Common myeloid progenitor, CD34-positive (primary cell): ENCODE measurements around the gene TOR1B.

Experiments used
- CTCF ChIA-PET: fragments of 350-600 bp; sonication (Branson Sonifier 250); formaldehyde crosslinking; loops from one replicate; lab custom pipeline; 2021; ENCODE audit warnings: antibody characterized with exemption; lab: Charles Lee
- POLR2A ChIA-PET: fragments of 350-600 bp; sonication (Branson Sonifier 250); formaldehyde crosslinking; loops from one replicate; lab custom pipeline; 2021; ENCODE audit warnings: antibody characterized with exemption; lab: Charles Lee
- DNase-seq, 3 donors: peaks; one replicate each; pipeline versions ENCODE4 v3.0.0 to v3.0.0-alpha.2; 2013
- H3K27ac ChIP-seq, 2 experiments: 1 replicate in 1 of 2; 2 replicates in 1 of 2; pipeline ENCODE4 v1.7.0; 2013; ENCODE audit warnings: inconsistent platforms in 2 of 2, low read length in 2 of 2, mild to moderate bottlenecking in 2 of 2, low read depth in 1 of 2, moderate library complexity in 1 of 2; ENCODE audit not compliant: severe bottlenecking in 2 of 2, insufficient read depth in 1 of 2, poor library complexity in 1 of 2
- H3K27me3 ChIP-seq, 5 experiments: replicated peaks in 2 of 5; 1 replicate in 3 of 5; 2 replicates in 2 of 5; pipeline versions ENCODE4 v1.6.1 to v1.7.0; 2013; ENCODE audit warnings: low read length in 4 of 5, mild to moderate bottlenecking in 2 of 5, moderate library complexity in 2 of 5, inconsistent platforms in 1 of 5; ENCODE audit not compliant: insufficient read depth in 5 of 5, control insufficient read depth in 4 of 5
- H3K36me3 ChIP-seq, 4 experiments: 1 replicate in 2 of 4; 2 replicates in 2 of 4; pipeline versions ENCODE4 v1.6.1 to v1.7.0; 2013; ENCODE audit warnings: low read length in 3 of 4, control low read depth in 1 of 4, mild to moderate bottlenecking in 1 of 4; ENCODE audit not compliant: control insufficient read depth in 4 of 4, insufficient read depth in 4 of 4
- H3K4me1 ChIP-seq, 4 experiments: 1 replicate in 3 of 4; 2 replicates in 1 of 4; pipeline versions ENCODE4 v1.6.1 to v1.7.1; 2013; ENCODE audit warnings: low read length in 3 of 4, mild to moderate bottlenecking in 3 of 4, control low read depth in 1 of 4, inconsistent platforms in 1 of 4, moderate library complexity in 1 of 4; ENCODE audit not compliant: control insufficient read depth in 4 of 4, insufficient read depth in 4 of 4; ENCODE audit errors: control extremely low read depth in 1 of 4
- H3K4me3 ChIP-seq, 7 experiments: 1 replicate in 4 of 7; 2 replicates in 3 of 7; pipeline versions ENCODE4 v1.5.1 to v1.7.0; 2013; ENCODE audit warnings: mild to moderate bottlenecking in 7 of 7, low read length in 6 of 7, moderate library complexity in 6 of 7, inconsistent platforms in 2 of 7, low read depth in 2 of 7, control low read depth in 1 of 7; ENCODE audit not compliant: insufficient read depth in 4 of 7, control insufficient read depth in 1 of 7; ENCODE audit errors: extremely low read depth in 1 of 7
- H3K9me3 ChIP-seq, 5 experiments: 1 replicate in 4 of 5; 2 replicates in 1 of 5; pipeline versions ENCODE4 v1.6.1 to v1.7.1; 2013; ENCODE audit warnings: low read length in 4 of 5, mild to moderate bottlenecking in 2 of 5, inconsistent platforms in 1 of 5, low read depth in 1 of 5, moderate library complexity in 1 of 5; ENCODE audit not compliant: control insufficient read depth in 4 of 5, insufficient read depth in 2 of 5; ENCODE audit errors: control extremely low read depth in 1 of 5
- WGBS: methylation state at CpG from one replicate; pipeline ENCODE4 v1.1.5; 2013; ENCODE audit not compliant: insufficient coverage; 5-methylcytosine and 5-hydroxymethylcytosine counted together

TOR1B gene

GRCh38 chr9:129848712-129849441, 45.9 kb downstream of the TOR1B start:
- H3K4me3 ChIP-seq, result no peak overlapping the region
- H3K9me3 ChIP-seq, result no peaks in the 10 kb centered on the region
- ChIA-PET POLR2A (interaction anchor here (0.8 to 1.0 kb wide), 3 partner anchors 13 to 37 kb away, joined by 3 to 4 read pairs (median 3); partner anchors contain the start of genes C9orf78 and USP20), CTCF (interaction anchor here (1.0 to 3.8 kb wide), 3 partner anchors 10 to 30 kb away, joined by 3 to 12 read pairs (median 3); no protein-coding TSS in a partner anchor)
- H3K36me3 ChIP-seq, result peaks cover 13 to 45% (median 36%) of the 10 kb centered on the region in 4 experiments
- 85% methylated on average over 2 of the region's 4 CpGs for WGBS
- DNase-seq, result no peak
- H3K4me1 ChIP-seq, result peaks cover 4 to 21% (median 10%) of the 10 kb centered on the region in 4 experiments
- H3K27me3 ChIP-seq, result no peaks in the 10 kb centered on the region
- H3K27ac ChIP-seq, result no peak overlapping the region

GRCh38 chr9:129849901-129850300, 46.9 kb downstream of the TOR1B start:
- Histone ChIP-seq H3K36me3 (peaks cover 18 to 55% (median 44%) of the 10 kb centered on the region in 4 experiments), H3K4me3 (no peak overlapping the region), H3K27ac (no peak overlapping the region), H3K27me3 (no peaks in the 10 kb centered on the region), H3K4me1 (peaks cover 4 to 20% (median 9%) of the 10 kb centered on the region in 4 experiments), H3K9me3 (no peaks in the 10 kb centered on the region)
- no peak for DNase-seq
- ChIA-PET CTCF (interaction anchor here (3.8 kb wide), 1 partner anchor 29 kb away, joined by 12 read pairs; no protein-coding TSS in a partner anchor), POLR2A (no interaction called here)
- WGBS, result no CpG with 5 or more reads among the region's 6 CpGs

- peaks cover 0 to 16% (median 3%) of the 10 kb centered on the region in 4 experiments for H3K4me1 ChIP-seq
- H3K36me3 ChIP-seq, result peaks cover 21 to 64% (median 51%) of the 10 kb centered on the region in 4 experiments
- CTCF ChIA-PET, result interaction anchor here (0.9 to 3.8 kb wide), 4 partner anchors 9 to 28 kb away, joined by 5 to 12 read pairs (median 7); no protein-coding TSS in a partner anchor
- H3K9me3 ChIP-seq, result no peaks in the 10 kb centered on the region
- 88% methylated on average over 4 of the region's 6 CpGs for WGBS
- POLR2A ChIA-PET, result no interaction called here
- H3K27me3 ChIP-seq, result no peaks in the 10 kb centered on the region
- H3K27ac ChIP-seq, result no peak overlapping the region
- DNase-seq, result no peak
- H3K4me3 ChIP-seq, result no peak overlapping the region
Observed at GRCh38 chr9:129850821-129851550, 48.0 kb downstream of the TOR1B start.

GRCh38 chr9:129851821-129852220, 48.8 kb downstream of the TOR1B start:
- Histone ChIP-seq H3K9me3 (no peaks in the 10 kb centered on the region), H3K36me3 (peaks cover 21 to 73% (median 54%) of the 10 kb centered on the region in 4 experiments), H3K4me1 (peaks cover 0 to 13% (median 4%) of the 10 kb centered on the region in 4 experiments), H3K4me3 (no peak overlapping the region), H3K27ac (no peak overlapping the region), H3K27me3 (no peaks in the 10 kb centered on the region)
- WGBS, result 81% methylated on average over 5 of the region's 5 CpGs
- DNase-seq, result no peak
- POLR2A ChIA-PET, result no interaction called here
- CTCF ChIA-PET, result interaction anchor here (0.9 to 3.8 kb wide), 4 partner anchors 8 to 27 kb away, joined by 5 to 12 read pairs (median 7); no protein-coding TSS in a partner anchor

DNA sequence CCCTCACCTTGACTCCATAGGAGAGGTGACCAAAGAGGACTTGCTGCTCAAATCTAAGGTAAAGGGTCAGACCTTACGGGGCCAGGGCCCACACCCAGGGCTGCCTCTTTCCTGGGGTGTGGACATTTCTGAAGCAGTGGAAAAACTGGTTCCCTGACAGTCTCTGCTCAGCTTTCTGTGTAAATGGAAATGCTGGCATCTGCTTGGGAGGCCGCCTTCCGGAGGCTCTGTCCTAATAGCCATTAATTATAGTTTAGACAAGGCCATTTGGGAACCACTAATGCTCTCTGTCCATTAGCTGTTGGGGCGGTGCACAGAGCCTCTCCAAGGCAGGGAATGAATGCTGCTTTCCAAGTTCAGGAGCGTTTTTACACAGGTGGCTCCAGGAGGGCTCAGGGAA, 49.6 kb downstream of the TOR1B start:
- WGBS, result 100% methylated on average over 5 of the region's 5 CpGs
- H3K4me3 ChIP-seq, result no peak overlapping the region
- POLR2A ChIA-PET, result no interaction called here
- CTCF ChIA-PET, result interaction anchor here (0.5 to 1.8 kb wide), 2 partner anchors 14 to 849 kb away, joined by 3 to 9 read pairs; no protein-coding TSS in a partner anchor
- H3K27me3 ChIP-seq, result no peaks in the 10 kb centered on the region
- H3K4me1 ChIP-seq, result peaks cover 0 to 10% (median 2%) of the 10 kb centered on the region in 4 experiments
- H3K9me3 ChIP-seq, result no peaks in the 10 kb centered on the region
- peaks cover 23 to 77% (median 60%) of the 10 kb centered on the region in 4 experiments for H3K36me3 ChIP-seq
- no peak for DNase-seq
- H3K27ac ChIP-seq, result no peak overlapping the region

- H3K4me1 ChIP-seq, result peaks cover 0 to 8% (median 2%) of the 10 kb centered on the region in 4 experiments
Observed at GRCh38 chr9:129853614-129854013, 50.6 kb downstream of the TOR1B start.

More at GRCh38 chr9:129853614-129854013, 50.6 kb downstream of the TOR1B start:
- Histone ChIP-seq H3K9me3 (no peaks in the 10 kb centered on the region), H3K4me3 (no peak overlapping the region), H3K36me3 (peaks cover 27 to 86% (median 70%) of the 10 kb centered on the region in 4 experiments), H3K27ac (no peak overlapping the region), H3K27me3 (no peaks in the 10 kb centered on the region)
- WGBS, result 40% methylated on average over 2 of the region's 3 CpGs
- DNase-seq, result no peak
- ChIA-PET CTCF (no interaction called here), POLR2A (no interaction called here)
